HG03159 (cell line): ENCODE data around the gene TSKU.

ENCODE experiments used
- ATAC-seq: cut with Tn5 transposase; IDR thresholded peaks from one replicate; pipeline ENCODE4 v1.9.1; 2021; ENCODE audit warnings: mild to moderate bottlenecking, moderate library complexity; ENCODE audit not compliant: unreplicated experiment

Gene TSKU

DNA sequence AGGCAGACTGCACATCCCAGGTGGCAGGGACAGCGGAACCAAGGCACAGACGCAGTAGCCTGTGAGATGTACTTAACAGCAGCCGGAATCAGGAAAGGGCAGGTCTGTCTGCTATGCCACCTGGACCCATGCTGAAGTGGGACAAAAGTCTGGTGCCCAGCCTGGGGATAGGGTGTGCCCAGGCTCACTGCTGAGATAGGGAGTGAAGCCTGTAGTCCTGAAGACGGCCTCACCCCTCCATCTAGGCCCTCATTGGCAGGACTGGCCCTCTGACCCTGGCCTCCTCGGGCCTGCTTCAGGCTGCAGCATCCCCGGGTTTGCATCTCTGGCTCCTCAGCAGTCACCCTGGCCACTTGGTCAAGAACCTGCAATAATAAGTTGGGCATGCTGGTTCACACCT, 32.4 kb upstream of the TSKU start:
- no peak for ATAC-seq

DNA sequence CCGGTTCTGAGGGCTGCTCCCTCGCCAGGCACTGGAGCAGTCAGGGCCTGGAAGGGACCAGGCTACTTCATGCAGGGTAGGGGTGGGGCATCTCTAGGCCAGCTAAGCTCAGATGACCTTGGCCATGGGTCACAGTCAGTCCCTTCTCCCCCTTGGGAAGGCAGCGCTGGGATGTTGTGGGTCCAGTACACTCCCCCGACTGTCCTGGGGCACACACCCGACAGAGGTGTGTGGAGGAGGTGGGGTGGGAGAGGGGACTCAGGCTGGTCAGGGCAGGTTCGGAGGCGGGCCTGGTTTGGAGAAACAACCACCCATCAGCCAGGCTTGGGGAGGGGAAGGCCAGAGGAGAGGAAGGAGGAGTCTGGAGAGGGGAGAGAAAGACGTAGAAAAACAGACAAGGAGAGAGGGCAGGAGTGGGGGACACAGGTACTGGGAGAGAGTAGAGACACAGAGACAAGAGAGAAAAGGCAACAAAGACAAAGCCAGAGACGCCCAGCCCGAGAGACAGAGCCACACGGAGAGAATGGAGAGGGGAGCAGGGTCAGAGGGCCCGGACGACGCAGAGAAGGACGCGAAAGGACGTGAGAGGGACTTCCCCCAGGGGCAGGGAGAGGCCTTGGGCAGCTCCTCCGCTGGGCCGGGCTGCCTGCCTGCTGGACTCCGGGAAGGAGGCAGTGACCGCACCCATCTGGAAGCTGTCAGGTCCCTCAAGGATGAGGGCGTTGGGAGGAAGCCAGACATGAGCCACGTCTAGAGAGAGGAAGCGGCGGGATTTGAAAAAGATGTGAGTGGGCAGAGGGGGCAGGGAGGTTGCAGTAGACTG, 30.6 kb upstream of the TSKU start:
- ATAC-seq, result no peak

GRCh38 chr11:76753449-76753848, 29.7 kb upstream of the TSKU start:
- no peak for ATAC-seq

GRCh38 chr11:76753950-76754349, 29.2 kb upstream of the TSKU start:
- no peak for ATAC-seq

- ATAC-seq, result no peak
These were observed 26.8 kb upstream of the TSKU start for GRCh38 chr11:76756341-76756741.

GRCh38 chr11:76758311-76758710, 24.8 kb upstream of the TSKU start:
- no peak for ATAC-seq

DNA sequence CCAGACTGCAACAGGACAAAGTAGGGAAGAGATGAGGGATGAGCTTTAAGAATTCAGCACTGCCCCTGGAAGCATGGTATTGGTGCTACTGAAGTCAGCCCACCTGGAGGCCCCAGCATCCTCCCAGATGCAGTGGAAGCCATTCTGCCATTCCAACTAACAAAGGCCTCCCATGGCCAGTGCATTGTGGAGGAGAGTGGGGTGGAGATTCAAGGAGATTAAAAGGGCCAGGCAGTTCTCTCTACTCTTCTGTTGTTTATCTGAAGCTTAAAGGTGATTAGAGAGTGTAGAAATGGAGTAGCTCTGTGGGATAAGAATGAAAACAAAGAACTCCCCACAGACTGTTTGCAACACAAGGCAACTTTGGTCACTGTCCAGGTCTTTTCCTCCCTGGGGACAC, 24.1 kb upstream of the TSKU start:
- ATAC-seq, result no peak

DNA sequence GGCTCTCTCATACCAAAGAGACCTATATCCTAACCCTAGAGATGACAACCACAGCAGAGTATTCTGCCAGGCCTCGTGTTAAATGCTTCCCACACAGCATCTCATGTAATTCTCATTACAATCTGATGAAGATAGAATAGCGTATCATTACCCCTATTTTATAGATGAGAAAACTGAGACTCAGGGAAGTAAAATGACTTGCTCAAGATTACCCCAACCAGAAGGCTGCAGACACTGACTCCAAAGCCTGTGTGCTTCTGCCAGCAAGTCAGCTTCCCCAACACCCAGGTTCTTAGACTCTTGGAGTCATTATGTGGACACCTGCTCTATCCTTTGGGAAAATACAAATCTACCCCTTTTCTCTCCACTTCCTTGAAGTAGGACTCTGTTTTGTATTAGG, 23.6 kb upstream of the TSKU start:
- no peak for ATAC-seq

DNA sequence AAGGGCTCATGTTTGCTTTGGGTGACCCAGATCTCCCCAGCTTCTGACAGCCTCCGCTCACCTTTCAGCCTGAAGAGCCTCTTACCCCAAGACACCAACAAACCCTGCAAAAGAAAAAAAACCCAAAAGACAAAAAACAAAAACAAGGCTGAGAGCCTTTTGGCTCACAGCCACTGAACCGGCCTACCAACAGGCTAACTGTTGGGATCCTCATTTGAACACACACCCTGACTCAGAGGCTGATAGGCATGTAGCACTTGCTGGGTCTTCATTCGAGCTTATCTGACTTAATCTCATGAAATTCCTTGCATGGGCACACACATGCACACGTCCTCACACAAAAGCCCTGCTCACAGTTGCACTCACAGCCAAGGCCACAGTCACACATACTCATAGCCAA, 22.9 kb upstream of the TSKU start:
- ATAC-seq, result no peak

DNA sequence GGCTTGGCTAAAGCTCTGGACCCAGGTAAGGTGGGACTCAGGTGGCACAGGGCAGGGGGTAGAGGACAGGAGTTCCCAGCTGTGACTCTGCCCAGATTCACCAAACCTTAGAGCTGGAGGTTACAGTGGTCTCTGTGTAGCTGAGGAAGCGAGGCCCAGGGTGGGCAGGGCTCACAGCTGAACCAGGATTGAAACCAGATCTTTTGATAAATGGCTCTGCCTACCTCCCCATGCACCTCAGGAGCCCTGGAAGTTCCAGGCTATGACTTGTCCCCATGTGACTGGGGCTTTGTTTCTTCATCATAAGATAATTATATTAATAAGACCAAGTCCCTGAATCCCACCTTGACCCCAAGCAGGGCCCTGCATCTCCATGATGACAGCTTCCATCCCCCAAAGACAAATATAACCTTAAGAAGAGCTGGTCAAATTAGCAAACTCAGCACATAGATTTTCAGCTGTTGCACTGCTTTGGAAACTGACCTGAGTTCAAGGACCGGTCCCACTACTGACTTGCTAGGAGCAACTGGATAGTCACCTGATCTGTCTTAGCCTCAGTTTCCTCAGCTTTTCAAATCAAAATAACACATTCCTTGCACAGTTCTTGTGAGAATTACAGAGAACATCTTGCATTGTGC, 21.3 kb upstream of the TSKU start:
- no peak for ATAC-seq

DNA sequence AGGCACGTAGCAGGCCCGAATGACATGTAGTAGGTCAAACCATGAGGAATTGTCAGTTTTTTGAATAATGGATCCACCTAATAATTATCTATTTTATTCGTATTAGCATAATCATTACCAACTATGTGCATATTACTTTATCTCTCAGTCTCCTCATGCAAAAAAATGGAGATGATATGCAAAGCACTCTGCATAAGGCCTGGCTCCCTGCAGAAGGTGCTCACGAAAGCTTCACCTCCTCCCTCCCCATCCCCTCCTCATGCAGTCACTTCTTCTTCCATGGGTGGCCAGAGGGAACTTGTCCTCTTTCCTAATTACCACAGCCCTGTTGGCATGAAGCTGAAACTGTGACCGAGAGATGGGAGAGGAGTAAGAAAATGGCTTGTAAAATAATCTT, 20.8 kb upstream of the TSKU start:
- ATAC-seq, result no peak

GRCh38 chr11:76762867-76763572, 20.1 kb upstream of the TSKU start:
- no peak for ATAC-seq

- no peak for ATAC-seq
These were observed 19.4 kb upstream of the TSKU start for GRCh38 chr11:76763573-76764346.

GRCh38 chr11:76764941-76765665, 18.1 kb upstream of the TSKU start:
- no peak for ATAC-seq

GRCh38 chr11:76765863-76766350, 17.2 kb upstream of the TSKU start:
- ATAC-seq, result no peak

- ATAC-seq, result no peak
These were observed 16.6 kb upstream of the TSKU start for GRCh38 chr11:76766521-76766920.

GRCh38 chr11:76767659-76768058, 15.5 kb upstream of the TSKU start:
- no peak for ATAC-seq

DNA sequence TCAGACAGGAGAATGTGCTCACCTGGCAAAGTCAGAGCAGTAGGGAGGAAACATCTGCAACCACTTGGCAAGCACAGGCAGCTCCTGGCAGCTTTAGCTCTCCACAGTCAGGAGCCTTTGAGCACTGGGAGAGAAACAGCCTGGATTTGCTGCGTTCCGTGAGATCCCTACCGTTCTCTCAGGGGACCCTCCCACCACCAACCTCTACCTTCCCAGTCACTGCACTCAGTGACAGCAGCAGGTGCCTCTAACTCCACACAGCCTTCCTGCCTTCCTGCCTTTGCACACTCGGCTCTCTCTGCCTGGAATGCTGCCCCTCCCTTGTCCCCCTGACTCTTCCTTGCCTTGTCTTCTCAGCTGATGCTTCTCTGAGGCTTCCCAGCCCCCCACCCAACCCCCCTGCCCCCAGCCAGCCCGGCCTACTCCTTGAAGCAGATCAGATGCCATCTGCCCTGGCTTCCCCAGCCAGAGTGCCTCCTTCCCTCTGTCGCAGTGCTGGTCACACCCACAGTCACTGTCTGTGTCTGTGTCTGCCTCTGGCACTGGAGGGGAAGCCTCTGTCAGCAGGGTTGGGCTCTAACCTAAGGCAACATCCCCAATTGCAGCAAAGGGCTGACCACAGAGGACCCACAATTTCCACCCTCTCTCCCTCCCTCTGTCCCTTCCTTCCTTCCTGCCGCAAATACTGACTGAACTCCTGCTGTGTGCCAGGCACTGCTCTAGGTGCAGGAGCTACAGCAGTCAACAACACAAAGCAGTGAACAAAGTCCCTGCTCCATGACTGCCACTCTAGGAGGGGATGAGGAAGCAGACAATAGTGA, 14.9 kb upstream of the TSKU start:
- no peak for ATAC-seq

DNA sequence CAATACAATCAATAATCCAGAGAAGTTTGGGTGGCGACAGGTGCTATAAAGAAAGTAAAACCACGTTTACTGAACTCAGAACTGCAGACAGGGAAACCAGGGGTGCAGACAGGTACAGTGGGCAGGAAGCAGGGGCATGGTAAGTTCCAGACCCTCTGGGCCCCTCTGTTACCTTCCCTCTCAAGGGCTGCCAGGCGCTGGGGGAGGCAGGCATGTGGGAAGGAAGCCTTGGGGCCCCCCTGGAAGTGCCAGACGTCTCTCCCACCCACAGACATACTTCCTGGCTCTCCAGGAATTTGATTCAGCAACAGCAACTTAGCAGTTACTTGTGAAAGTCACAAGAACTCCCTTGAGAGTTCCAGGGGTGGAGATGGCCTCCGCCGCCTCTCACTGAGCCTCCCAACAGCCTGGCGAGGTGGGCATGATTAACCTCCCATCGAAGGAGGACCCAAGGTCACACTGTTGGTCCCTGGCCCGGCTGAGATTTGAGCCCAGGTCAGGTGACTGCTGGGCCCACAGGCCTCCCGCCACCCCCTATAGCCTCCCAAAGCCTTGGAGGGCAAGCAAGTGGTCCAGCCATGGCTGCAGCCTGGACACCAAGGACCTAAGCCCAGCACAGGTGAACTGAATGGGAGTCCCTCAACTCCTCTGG, 14.1 kb upstream of the TSKU start:
- no peak for ATAC-seq
